HG02981 (cell line): ENCODE data around the gene LGALS3BP.

ENCODE experiments used
- ATAC-seq: cut with Tn5 transposase; IDR thresholded peaks from one replicate; pipeline ENCODE4 v1.9.1; 2021; ENCODE audit warnings: mild to moderate bottlenecking, moderate library complexity; ENCODE audit not compliant: unreplicated experiment

The LGALS3BP gene

DNA sequence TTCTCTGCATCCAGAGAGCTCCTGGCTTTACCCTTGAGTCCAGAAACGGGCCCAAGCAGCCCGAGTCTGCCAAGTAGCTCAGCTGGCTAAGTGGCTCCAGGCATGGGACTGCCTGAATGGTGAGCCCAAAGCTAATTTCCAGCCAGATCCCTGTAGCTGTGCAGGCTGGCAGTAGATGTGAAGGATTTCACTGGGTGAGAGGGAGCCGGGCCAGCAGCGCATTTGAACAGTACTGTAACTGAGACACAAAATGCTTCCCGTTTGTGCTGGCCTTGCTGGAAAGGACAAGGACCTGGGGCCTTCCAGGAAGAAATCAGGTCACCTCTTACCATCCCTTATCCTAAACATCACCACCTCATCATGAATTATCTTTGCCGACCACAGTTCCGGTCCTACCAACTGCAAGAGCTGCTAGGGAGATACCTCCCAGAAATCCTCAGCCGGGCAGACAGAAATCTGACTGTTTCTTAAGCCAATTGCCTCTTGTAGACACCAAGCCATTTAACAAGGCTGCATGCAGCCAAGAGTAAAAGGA lies 58.2 kb downstream of the LGALS3BP start:
- ATAC-seq = no peak
